ENCODE results near the gene KIF21B. TPM values are rescaled to one million over a fixed set of nuclear protein-coding genes. Genes with fewer than 3 reads are reported as not detected.

Gene KIF21B
- total RNA-seq, 1 experiment from 2014 or later: 12.7 TPM

DNA sequence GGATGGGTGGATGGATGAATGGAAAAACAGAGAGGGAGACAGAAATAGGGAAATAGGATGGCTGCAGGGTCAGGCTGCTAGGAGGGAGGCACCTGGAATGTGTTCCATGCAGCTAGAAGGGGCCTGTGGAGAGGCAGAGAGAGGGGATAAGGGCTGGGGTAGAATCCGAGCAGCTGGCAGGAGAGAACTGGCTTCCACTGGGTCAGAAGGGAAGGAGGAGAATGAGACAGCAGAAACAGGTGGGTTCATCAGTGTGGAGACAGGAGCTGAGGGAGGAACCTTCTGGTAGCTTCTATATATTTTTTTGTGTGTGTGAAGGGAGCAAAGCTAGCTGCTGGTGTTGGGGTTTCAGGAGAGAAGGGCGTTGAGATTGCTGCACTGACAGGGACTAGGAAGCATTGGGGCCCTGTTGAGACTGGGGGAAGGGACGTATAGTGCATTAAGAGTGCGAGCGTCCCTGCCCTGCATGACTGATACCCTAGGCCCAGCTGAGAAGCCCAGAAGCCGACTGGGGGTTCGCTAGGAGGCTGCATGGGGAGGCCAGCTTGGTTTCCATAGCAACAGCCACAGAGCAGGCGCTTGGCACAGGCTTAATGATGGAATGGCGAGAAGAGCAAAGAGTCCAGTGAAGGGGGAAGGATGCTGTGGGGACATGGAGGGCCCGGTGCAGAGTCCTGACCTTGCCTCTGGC is 14.8 kb upstream of the KIF21B start:
- Histone ChIP-seq H3K27me3 (ENCODE audit: control insufficient read depth, insufficient read depth, low read length) (no peaks in the 10 kb centered on the region), H3K4me3 (ENCODE audit: insufficient read depth, low read depth, low read length) (no peak overlapping the region), H3K36me3 (replicated peaks; ENCODE audit: control insufficient read depth, insufficient read depth, low read length) (no peaks in the 10 kb centered on the region)
- DNase-seq: no peak

DNA sequence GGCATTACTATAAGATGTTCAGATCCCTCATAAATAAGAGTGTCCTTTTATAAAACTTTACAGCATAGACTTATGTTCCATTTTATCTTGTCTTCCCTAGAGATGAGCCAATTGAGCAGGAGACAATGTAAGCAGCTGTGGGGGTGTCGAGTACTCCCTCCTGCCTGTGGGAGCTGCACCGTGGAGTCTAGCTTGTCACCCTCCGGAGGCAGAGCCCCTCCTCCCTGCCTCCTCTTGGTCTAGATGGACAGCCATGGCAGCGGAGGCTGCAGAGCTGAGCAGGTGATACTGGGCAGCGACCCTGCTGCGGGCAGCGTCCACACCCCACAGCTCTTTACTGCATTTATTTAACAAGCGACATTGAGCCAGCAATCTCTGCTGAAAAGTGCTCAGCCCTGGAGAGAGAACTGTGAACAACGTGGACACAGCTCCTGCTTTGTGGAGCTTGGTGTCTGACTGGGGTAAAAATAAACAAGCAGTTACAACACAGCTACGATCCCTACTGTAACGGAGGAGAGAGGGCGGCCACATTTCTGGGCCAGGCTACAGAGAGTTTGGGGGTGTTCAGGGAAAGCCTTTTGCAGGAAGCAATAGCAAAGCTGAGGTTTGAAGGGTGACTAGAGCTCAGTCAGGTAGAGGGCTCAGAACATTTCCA is 12.8 kb upstream of the KIF21B start:
- no peak for DNase-seq
- Histone ChIP-seq H3K27me3 (ENCODE audit: control insufficient read depth, insufficient read depth, low read length) (no peaks in the 10 kb centered on the region), H3K36me3 (replicated peaks; ENCODE audit: control insufficient read depth, insufficient read depth, low read length) (no peaks in the 10 kb centered on the region), H3K4me3 (ENCODE audit: insufficient read depth, low read depth, low read length) (no peak overlapping the region)

DNA sequence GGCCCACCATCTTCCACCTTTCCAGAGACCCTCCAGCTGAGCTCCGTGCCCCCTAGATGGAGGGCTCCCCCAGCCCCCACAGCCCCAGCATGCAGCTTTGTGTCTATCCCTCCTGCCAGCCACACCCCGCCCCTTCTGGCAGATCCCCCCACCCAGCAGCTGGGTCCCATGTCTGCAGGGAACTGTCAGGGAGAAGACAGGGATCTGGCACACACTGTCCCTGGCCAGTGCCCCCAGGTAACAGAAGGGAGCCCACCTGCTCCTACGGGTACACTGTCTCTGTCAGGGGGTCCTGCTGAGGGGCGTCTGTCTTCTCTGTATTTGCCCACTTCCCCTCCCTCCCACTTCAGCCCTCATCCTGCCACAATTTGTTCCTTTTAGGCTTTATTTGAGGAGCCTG is 11.2 kb upstream of the KIF21B start:
- DNase-seq: no peak
- Histone ChIP-seq H3K36me3 (replicated peaks; ENCODE audit: control insufficient read depth, insufficient read depth, low read length) (no peaks in the 10 kb centered on the region), H3K27me3 (ENCODE audit: control insufficient read depth, insufficient read depth, low read length) (no peaks in the 10 kb centered on the region), H3K4me3 (ENCODE audit: insufficient read depth, low read depth, low read length) (no peak overlapping the region)

DNA sequence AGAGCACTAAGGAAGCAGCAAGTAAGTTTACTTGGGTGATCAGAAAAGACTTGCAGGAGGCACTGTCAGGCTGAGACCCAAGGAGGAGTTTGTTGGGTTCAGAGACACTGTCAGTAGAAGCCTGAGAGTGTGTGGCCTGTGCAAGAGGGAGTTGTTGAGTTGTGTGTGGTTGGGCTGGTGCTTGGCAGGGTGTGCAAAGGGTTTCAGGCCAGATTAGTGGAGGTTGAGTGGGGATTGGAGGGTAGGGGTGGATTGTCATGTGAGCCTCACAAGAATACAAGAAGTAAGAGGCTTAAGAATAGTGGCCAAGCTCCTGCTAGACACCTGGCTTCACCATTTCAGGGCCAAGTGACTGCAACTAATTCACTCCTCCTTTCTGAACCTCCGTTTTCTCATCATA is 8.9 kb upstream of the KIF21B start:
- Histone ChIP-seq H3K4me3 (ENCODE audit: insufficient read depth, low read depth, low read length) (no peak overlapping the region), H3K27me3 (ENCODE audit: control insufficient read depth, insufficient read depth, low read length) (no peaks in the 10 kb centered on the region), H3K36me3 (replicated peaks; ENCODE audit: control insufficient read depth, insufficient read depth, low read length) (no peaks in the 10 kb centered on the region; the same call in 1 of the 2 replicates)
- no peak for DNase-seq

DNA sequence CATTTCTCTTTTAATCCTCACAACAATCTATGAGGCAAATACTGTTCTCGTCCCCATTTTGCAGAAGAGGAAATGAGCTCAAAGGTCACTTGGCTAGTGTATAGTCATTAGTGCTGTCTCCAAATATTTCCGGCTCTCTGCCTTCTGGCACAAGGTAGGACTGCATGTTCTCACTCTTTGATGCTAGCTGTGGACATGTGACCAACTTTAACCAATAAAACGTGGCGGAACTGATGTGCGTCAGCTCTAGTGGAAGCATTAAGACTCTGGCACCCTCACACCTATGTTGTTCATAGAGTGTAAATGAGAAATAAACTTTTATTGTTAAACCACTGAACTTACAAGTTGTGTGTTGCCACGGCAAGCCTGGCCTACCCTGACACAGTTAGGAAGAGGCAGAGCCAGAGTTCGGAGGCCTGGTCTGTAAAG is 5.0 kb upstream of the KIF21B start:
- Histone ChIP-seq H3K27me3 (ENCODE audit: control insufficient read depth, insufficient read depth, low read length) (no peaks in the 10 kb centered on the region; the same call in 1 of the 2 replicates), H3K36me3 (replicated peaks; ENCODE audit: control insufficient read depth, insufficient read depth, low read length) (peaks cover 3% of the 10 kb centered on the region; the same call in 1 of the 2 replicates), H3K4me3 (ENCODE audit: insufficient read depth, low read depth, low read length) (no peak overlapping the region)
- DNase-seq: no peak

DNA sequence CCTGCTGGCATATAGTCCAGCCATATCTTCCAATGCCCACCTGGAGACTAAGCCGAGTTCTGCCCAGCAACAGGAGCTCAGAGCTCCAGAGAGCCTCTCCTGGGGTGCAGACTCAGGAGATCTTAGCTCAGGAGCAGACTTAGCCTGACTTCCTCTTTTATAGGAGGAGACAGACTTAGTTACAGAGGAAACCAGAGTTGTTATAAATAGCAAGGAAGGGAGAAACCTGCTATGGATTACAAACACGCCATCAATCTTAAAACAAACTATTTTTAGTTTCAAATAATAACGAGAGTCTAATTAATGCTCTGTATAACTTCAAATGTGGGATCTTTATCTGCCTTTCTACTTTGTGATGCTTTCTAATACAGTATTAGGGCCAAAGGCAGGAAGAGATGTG is 3.3 kb upstream of the KIF21B start:
- DNase-seq: no peak
- Histone ChIP-seq H3K36me3 (replicated peaks; ENCODE audit: control insufficient read depth, insufficient read depth, low read length) (peaks cover 3% of the 10 kb centered on the region; the same call in 1 of the 2 replicates), H3K4me3 (ENCODE audit: insufficient read depth, low read depth, low read length) (no peak overlapping the region), H3K27me3 (ENCODE audit: control insufficient read depth, insufficient read depth, low read length) (peaks cover 10% of the 10 kb centered on the region; the same call in 1 of the 2 replicates)

DNA sequence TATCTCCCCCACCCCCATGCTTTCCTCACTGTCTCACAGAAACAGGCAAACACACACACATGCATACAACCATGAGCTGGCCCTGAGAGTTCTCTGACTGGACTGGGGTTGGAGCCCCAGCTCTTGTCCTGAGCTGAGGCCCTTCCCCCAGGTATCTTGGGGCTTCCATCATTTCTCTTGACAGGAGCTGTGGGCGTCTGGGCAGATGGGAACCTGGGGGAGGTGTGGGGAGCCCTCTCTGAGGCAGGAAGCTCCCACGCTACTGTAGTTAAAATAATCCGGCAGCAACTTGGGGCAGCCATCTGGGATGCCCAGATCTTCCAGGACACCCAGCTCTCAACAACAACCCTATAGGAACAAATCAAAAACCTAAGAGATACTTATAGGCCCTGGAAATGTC is 2.7 kb upstream of the KIF21B start:
- Histone ChIP-seq H3K27me3 (ENCODE audit: control insufficient read depth, insufficient read depth, low read length) (peaks cover 10% of the 10 kb centered on the region; the same call in 1 of the 2 replicates), H3K4me3 (ENCODE audit: insufficient read depth, low read depth, low read length) (no peak overlapping the region), H3K36me3 (replicated peaks; ENCODE audit: control insufficient read depth, insufficient read depth, low read length) (peaks cover 3% of the 10 kb centered on the region; the same call in 1 of the 2 replicates)
- no peak for DNase-seq

DNA sequence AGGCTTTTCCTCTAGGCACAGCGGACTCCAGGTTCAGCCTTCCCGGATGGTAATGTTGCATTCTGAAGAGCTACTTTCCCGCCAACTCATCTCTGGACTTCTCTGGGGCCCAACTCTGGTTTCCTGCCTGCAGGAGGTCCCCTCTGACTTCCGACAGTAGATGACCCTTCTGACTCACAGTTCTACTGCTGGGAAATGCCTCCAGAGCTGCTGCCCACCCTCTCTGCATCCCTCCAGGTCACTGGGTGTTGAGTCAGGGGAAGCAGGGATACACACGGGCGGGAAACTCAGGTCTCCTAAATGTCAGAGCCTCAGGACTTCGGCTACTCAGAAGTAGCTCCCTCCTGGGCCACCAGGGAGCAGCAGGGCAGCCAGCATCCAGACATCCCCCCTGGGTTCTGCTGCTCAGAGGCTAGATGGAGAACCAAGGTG is 2.1 kb upstream of the KIF21B start:
- Histone ChIP-seq H3K27me3 (ENCODE audit: control insufficient read depth, insufficient read depth, low read length) (peaks cover 10% of the 10 kb centered on the region; the same call in 1 of the 2 replicates), H3K4me3 (ENCODE audit: insufficient read depth, low read depth, low read length) (no peak overlapping the region), H3K36me3 (replicated peaks; ENCODE audit: control insufficient read depth, insufficient read depth, low read length) (peaks cover 3% of the 10 kb centered on the region; the same call in 1 of the 2 replicates)
- DNase-seq: peak; percentile 78

DNA sequence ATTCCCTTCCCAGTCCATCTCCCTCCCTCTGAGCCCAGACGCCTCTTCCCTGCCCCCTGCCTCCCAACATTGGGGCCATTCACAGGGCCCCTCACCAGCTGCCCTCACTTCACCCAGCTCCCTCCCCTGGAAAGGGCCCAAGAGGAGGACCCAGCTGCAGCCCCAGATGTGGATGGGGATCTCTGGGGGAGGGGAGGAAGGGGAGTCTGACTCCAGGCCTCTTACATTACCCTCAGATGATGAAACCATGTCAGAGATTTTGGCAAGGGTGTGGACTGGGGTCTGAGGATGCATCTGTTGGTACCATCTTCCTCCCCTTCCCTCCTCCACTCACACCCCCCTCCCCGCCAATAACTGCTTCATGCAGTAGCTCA is 1.1 kb upstream of the KIF21B start:
- Histone ChIP-seq H3K4me3 (ENCODE audit: insufficient read depth, low read depth, low read length) (peak overlapping the region; percentile 58), H3K27me3 (ENCODE audit: control insufficient read depth, insufficient read depth, low read length) (peaks cover 10% of the 10 kb centered on the region; the same call in 1 of the 2 replicates), H3K36me3 (replicated peaks; ENCODE audit: control insufficient read depth, insufficient read depth, low read length) (peaks cover 3% of the 10 kb centered on the region; the same call in 1 of the 2 replicates)
- no peak for DNase-seq

DNA sequence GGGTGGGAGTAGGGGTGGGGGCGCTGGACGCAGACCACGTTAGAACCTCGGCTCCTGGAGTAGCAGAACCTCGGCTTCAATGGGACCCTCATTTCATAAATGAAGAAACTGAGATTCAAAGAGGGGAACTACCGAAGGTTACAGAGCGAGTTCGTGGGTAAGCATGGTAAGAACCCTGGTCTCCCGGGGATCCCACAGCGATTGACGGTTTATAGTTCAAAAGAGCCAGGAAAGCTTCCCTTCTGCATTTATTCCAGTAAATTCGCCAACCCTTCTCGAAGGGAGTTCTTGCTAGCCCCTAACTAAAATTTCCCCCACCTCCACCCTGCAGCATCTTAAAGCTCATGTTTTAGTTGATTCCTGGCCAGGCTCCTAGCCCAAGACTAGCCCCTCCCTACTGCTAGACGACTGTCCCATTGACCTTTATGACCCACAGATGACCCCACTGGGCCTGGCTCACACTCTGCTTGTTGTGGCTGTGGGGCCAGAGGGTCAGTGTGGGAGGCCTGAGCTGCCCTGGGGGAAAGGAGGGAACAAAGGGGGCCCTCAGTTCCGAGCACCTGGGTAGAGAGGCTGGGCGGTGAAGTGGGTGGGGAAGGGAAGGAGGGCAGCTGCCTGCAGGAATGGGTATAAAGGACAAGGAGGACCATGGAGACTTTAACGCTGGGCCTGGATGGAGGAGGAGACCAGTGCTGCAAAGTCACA is 558 bp upstream of the KIF21B start:
- H3K4me3 ChIP-seq (ENCODE audit: insufficient read depth, low read depth, low read length): peak overlapping the region; percentile 58
- no peak for DNase-seq
- peaks cover 10% of the 10 kb centered on the region; the same call in 1 of the 2 replicates for H3K27me3 ChIP-seq (ENCODE audit: control insufficient read depth, insufficient read depth, low read length)

DNA sequence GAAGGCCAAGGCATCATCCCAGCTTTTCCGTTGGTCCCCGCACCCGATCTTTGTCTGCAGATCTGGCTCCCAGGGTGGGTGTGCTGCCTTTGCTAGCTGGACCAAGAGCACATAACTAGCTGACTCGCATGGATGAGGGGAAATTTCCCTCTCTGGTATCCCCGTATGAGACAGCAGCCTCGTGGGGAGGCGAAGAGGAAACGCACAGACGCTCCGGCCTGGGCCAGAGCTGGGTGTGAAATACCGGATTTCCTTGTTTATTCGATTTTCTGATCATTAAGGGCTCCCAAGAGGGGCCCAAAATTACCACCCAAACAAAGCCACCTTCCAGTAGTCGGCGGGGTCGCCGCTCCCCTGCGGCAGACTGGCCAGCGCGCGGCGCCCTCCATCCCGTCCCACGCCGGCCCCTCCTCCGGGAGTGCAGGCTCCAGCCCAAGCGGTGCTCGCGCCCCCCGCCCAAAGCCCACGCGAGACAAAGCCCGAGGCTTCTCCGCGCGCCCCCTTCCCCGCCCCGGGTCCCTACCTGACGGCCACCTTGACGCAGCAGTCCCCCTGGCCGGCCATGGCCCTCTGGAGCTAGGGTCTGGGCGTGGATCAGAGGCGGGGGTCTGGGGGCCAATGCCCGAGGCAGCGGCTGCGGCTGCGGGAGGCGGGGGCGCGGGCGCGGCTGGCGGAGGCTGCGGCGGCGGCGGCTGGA is 546 bp downstream of the KIF21B start:
- DNase-seq: no peak
- Histone ChIP-seq H3K27me3 (ENCODE audit: control insufficient read depth, insufficient read depth, low read length) (peaks cover 10% of the 10 kb centered on the region; the same call in 1 of the 2 replicates), H3K36me3 (replicated peaks; ENCODE audit: control insufficient read depth, insufficient read depth, low read length) (peaks cover 3% of the 10 kb centered on the region; the same call in 1 of the 2 replicates)

More for the DNA sequence above, 558 bp upstream of the KIF21B start:
- H3K36me3 ChIP-seq (replicated peaks; ENCODE audit: control insufficient read depth, insufficient read depth, low read length): peaks cover 3% of the 10 kb centered on the region; the same call in 1 of the 2 replicates

DNA sequence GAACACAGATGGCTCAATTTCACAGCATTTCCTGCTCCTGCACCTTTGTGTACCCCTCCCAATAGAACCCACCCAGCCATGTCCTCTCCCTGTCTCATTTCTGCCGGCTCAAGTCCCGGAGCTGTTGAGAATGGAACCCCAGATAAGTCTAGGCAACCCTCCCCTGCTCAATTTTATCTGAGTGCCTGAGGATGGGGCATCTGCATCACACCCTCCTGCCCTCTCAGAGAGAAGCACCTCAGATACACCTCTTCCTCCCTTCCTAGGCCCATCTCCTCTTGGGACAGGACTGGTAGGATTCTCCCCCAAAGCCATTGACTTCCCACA is 1.1 kb downstream of the KIF21B start:
- Histone ChIP-seq H3K4me3 (ENCODE audit: insufficient read depth, low read depth, low read length) (peak overlapping the region; percentile 64), H3K36me3 (replicated peaks; ENCODE audit: control insufficient read depth, insufficient read depth, low read length) (peaks cover 3% of the 10 kb centered on the region; the same call in 1 of the 2 replicates), H3K27me3 (ENCODE audit: control insufficient read depth, insufficient read depth, low read length) (peaks cover 10% of the 10 kb centered on the region; the same call in 1 of the 2 replicates)
- no peak for DNase-seq

More for the DNA sequence above, 546 bp downstream of the KIF21B start:
- H3K4me3 ChIP-seq (ENCODE audit: insufficient read depth, low read depth, low read length): peak overlapping the region; percentile 64

DNA sequence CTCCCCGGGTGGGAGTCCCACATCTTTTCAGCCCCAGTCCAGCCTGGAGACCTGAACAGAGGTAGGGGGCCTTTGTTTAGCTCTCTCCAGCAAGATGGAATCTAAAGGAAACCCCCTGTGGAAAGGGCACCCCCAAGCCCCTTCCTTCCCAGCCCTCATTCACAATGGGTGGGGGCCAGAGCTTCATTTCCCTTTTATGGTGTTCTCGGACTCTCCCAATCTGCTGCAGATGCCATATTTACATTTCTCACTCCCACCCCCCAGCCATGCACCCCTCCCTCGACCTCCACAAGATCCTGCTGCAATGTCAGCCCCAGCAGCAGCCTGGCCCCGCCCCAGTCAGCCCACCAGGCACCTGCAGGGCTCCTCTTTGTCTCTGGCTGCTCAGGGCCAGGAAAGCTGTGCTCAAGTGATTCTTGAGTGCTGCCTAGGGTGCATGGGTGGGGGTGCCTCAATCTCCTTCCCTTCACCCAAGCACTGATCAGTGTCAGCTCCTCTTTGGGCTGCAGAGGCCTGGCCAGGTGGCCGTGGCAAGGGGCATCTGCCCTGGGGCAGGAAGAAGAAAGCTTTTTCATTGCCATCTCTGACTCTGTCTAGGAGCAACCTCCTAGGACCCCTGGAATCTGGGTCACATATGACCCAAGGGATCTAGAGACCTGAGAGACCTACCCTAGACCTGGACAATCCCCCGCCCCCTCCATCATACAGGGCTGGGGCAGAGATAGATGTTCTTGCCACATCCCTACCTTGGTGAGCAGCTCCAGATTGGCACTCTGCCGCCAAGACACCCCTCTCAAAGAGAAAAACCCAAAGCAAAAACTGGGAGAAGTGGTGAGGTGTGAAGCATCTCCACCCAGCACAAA is 1.7 kb downstream of the KIF21B start:
- peak; percentile 74 for DNase-seq
- Histone ChIP-seq H3K36me3 (replicated peaks; ENCODE audit: control insufficient read depth, insufficient read depth, low read length) (peaks cover 3% of the 10 kb centered on the region; the same call in 1 of the 2 replicates), H3K4me3 (ENCODE audit: insufficient read depth, low read depth, low read length) (no peak overlapping the region), H3K27me3 (ENCODE audit: control insufficient read depth, insufficient read depth, low read length) (peaks cover 10% of the 10 kb centered on the region; the same call in 1 of the 2 replicates)
